HG02938 (cell line): ENCODE results near the gene CFAP99.

Experiments
- ATAC-seq: cut with Tn5 transposase; IDR thresholded peaks from one replicate; pipeline ENCODE4 v1.9.1; 2021; ENCODE audit warnings: mild to moderate bottlenecking, moderate library complexity; ENCODE audit not compliant: unreplicated experiment

CFAP99 gene

DNA sequence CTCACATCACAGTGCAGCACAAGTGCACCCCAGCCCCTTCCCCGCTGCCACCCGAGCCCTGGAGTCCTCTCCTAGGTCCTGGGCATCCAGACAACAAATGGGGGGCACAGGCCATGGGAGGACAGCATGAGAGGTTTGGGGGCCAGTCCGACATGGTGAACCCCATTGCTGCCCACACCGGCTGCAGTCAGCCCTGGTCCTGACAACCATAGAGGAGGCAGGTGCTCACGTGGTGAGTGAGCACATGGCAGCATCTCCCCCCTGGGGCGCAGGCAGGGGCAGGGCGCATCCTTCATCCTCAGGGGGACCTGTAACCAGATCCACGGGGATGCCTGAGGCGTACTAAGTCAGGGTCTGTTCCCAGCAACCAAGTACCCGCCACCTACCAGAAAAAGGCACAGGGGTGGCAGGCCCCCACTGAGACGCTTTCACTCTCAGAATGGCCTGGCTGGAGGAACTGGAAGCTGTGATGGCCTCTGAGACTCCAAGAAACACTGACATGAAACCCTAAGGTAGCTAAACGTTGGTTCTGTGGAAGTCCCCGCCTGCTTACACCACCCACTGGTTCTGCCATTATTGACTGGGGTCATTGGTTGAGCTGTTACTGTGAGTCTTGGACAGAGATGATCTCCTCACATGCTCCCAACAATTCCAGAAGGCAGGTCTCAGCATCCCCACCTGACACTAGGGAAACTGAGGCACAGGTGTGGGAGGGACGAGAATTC lies 6.8 kb upstream of the CFAP99 start:
- no peak for ATAC-seq

DNA sequence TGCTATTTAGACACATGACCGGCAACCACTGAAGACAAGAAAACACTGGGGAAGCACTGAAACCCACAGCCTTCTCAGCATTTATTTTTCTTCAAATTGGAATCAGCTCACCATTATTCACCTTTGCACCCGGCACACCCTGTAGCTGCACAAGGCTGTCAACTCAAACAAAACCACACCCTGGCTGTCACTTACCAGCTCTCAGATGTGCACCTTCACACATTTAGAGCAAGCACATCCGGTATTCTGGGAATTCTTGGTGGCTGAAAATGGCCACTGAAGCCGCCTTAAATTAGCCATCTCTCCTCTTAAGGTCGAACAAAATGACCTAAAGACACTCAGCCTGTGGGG lies 6.2 kb upstream of the CFAP99 start:
- peak; percentile 43 for ATAC-seq

GRCh38 chr4:2412885-2413716 lies 5.7 kb upstream of the CFAP99 start:
- ATAC-seq, result peak; percentile 39

DNA sequence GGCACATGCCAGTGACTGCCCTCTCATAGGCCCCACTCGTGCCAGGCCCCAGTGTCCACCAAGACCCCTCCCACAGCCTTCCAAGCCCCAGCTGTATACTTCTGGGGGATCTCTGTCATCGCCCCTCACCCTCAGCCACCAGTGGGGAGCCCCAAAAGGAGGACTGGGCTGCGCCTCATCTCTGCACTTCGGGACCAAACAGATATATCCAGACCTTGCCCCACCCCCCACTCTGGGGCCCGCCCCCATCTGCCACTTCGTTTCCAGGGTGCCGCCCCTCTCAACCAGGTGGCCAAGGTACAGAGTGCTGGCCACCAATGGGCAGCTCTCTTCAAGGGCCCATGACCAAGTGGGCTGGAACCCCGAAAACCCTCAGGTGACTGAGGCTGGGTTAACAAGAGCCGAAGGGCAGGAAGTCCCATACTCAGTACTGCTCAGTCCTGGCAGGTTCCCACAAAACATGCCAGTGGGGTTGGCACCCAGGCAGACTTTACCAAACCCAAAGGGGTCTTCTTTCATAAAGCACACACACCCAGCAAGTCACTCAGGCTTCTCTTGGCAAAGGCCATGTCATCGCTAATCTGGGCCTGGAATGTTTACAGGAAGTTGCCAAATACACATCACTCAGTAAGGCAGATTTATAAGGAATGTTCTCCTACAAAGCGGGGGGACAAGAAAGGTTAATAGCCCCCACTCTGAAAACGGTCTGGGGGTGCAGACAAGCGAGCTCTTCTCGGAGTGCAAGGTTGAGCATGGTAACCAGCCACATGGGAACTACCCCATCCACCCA lies 4.7 kb upstream of the CFAP99 start:
- ATAC-seq, result no peak

- ATAC-seq, result no peak
These were observed 3.5 kb upstream of the CFAP99 start for GRCh38 chr4:2415213-2415612.

- no peak for ATAC-seq
These were observed 2.7 kb upstream of the CFAP99 start for GRCh38 chr4:2415881-2416563.

- no peak for ATAC-seq
These were observed 2.1 kb upstream of the CFAP99 start for GRCh38 chr4:2416564-2417225.

DNA sequence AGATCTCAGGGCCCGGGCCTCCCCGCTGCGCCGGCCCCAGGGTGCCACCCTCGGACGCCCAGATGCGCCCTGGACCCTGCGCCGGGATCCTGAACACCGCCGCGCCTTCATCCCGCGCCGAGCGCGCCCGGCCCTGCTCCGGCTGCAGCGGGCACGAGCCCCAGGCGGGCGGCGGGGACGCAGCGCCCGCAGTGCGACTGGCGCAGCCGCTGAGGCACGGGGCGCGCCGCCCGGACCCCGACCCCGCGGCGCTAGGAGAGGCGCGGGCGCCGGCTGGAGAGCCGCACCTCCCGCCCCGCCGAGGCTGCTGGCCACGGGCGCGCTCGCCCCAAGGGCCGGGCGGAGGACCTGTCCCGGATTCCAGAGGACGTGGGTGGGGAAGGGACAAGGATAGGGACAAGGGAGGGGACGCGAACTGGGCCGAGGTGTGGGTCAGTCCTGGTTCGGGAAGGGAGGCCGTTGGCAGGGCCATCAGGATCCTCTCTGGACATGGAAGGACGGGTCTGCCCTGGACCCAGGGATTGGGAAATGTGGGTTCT lies 1.5 kb upstream of the CFAP99 start:
- no peak for ATAC-seq

DNA sequence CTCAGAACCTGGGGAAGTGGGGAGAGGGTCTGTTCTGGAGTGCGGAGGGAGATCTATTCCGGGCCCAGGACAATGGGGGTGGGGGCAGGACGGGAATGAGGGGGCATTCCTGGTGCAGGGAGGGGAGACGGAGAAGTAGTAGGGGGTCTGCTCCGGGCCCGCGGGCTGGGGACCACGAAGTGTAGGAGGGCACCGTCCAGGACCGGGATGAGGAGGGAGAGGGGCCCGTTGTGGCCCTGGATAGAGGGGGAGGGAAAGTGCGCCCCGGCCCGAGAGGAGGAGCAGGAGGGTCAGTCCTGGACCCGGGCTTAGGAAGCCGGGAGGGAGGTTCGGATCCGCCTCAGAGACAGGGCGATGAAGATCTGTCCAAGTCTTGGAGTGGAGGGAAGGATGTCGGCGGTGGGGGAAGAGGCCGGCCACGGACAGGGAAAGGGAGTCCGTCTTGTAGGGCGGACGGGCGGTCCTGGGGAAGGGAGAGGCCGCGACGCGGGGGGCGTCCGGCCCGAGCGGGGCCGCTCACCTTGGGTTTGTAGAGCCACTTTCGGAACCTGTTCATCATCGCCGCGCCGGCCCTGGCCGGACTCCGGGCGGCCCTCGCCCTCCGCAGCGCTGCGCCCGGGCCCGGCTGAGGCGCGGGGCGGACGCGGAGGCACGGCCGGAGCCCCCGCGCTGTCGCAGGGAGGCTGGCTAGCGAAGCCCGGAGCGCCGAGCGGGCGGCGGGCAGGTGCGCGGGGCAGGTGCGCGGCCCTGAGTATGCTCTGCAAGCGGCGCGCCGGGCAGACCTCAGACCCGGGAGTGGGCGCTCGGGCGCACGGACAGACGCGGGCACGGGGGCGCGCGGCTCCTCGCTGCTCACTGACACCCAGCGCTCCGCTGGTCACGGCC lies 748 bp upstream of the CFAP99 start, which contains the start of gene ZFYVE28:
Gene ZFYVE28, minus strand, starts transcription at position 881 of the 885 bp plus-strand sequence. Its CDS starts 322 bp downstream, at position 559.
- ATAC-seq, result peak; percentile 28

DNA sequence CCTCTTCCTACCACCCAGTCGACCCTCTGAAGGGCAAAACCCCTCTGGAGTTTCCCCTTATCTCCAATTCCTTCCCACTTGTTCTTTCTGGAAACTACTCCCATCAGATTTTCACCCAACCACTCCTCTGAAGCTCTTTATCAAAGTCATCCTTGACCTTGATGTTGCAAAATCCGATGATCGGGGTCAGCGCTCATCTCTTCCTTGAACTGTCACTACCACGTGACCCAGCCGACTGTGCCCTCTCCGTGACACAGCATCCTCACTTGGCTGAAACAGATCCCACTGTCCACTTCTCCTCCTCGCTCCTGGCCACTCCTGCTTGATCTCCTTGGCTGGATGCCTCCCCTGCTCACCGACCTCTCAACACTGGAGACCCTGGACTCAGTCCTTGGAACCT lies 1.1 kb downstream of the CFAP99 start:
- no peak for ATAC-seq

DNA sequence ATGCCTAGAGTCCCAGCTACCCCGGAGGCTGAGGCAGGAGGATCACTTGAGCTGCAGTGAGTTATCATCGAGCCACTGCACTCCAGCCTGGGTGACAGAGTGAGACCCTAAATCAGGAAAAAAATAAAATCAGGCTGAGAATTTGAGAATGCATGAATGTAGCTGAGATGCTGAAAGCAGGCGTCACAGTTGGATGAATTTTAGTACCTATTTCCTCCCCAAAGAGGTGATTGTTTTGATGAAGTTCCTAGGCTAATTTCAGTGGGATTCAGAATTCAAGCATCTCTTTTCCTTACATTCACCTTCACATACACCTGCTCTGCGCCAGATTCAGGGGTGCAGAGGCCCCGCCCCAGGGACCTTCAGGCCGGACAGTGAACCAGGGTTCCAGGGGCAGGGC lies 3.2 kb downstream of the CFAP99 start:
- no peak for ATAC-seq

- no peak for ATAC-seq
These were observed 4.3 kb downstream of the CFAP99 start for GRCh38 chr4:2423066-2423465.

GRCh38 chr4:2423695-2424094 lies 4.9 kb downstream of the CFAP99 start:
- no peak for ATAC-seq

DNA sequence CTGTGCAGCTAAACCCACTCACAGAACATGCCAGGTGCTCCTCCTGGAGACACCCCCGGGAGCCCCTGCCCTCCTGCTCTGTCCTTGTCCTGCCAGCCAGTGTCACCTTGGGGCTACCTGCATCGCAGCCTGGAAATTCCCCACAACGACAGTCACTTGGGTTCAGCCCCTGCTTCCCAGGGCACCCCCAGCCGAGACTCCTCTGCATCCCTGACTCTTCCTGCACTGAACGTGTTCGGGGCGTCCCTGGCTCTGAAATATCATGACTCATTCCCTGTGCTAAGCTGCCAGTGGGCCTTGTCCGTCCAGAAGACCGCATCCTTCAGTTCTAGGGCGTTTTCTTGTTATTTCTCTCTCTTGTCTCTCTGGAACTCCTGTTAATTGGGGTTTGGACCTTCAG lies 5.8 kb downstream of the CFAP99 start:
- ATAC-seq, result no peak

DNA sequence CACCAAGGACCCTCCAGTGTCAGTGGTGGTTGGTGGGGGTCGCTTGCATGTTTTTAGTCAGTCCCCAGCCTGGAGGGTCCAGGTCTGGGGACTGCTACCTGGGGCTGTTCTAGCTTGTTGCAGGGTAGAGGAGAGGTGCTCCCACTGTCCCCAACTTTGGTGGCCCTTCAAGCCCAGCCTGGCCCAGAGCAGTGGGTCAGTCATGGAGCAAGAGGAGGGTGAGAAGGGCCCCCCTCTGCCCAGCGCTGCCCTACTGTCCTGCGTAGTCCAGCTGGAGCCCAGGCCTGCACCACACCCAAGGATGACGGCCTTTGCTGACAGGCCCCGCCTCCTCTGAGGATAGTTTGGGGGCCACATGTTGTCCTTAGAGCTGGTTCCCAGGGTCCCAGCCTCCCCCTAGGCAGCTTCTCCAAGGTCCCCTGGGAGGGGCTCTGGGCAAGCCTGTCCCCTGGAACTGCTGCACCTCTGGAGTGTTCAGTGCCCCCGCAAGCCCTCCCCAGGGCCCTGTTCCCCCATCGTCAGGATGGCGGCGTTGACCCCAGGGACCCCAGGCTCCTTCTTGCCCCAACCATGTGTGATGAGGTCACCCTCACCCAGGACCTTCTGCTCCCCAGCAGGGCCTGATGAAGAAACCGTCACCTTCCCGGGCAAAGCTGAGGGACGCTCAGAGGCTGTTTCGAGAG lies 6.8 kb downstream of the CFAP99 start:
- no peak for ATAC-seq

DNA sequence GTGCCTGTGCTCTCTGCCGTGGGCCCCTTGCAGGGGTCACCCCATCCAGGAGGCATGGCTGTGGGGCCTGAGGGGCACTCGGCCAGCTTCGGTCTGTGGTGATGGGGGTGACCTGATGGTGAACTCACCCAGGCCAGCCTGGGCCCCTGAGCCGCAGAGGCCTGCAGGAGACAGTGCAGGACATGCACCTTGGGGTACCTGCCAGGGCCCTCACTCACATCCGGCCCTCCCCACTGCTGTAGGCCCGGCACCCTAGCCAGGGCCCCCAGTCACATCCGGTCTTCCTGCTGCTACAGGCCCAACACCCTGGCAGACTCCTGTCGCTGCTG lies 7.3 kb downstream of the CFAP99 start:
- ATAC-seq, result no peak

DNA sequence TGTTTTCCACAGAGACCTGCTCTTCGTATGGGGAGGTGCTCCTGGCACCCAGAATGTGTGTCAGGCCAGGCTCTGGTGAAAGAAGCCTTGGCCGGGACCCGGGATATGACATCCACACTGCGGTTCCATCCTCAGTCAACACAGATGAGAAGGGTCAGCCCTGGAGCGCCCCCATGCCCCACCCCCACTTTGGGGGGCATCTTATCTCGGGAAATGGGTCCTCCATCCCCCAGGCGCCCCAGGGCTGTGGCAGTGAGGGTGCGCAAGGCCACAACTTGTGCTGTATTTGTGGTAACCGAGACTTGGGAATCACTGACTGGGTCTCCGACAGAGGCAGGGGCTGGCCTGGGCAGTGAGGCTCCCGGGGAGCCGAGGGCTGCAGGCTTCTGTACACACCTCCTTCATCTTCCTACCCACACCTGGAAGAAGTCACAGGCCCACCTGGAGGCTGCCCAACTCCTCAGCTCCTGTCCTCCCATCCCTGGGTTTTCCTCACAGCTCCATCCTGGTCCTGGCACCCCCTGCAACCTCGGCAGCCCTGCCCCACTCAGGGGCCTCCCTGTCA lies 8.0 kb downstream of the CFAP99 start:
- ATAC-seq, result no peak
